Measurements from ENCODE around the gene MTCH2. TPM values are rescaled to one million over a fixed set of nuclear protein-coding genes. Genes with fewer than 3 reads are reported as not detected.

Gene MTCH2
- total RNA-seq, 1 experiment from 2014 or later = 176 TPM

DNA sequence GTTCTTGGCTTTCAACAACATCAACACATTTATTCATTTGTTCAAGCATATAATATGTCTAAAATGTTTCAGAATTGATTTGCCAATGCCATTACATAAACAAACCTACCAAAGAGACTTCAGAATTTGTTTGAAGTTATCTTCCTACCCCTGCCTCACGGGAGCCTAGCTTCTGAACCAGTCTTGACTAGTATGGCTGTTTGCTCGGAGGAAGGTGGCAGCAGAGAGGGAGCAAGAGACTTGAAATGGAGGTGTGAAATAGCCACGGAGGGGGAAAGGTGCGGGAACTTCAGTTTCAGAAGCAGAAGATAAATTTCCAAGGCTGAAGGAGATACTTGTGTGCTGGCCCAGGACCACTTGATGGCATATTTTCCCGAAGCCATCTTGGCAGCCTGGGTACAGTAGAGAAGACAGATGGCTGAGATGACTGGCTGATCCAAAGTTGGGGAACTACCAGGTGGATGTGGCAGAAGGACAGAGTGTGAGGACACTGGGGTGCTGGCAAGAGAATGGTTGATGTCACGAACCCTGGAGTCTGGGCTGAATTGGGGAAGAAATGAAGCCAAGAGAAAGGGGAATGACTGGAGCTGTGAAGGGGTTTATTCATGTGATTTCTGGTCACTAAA, 14.0 kb upstream of the MTCH2 start:
- no peaks in the 10 kb centered on the region for H3K79me2 ChIP-seq (ENCODE audit: insufficient read depth, low read length)
- Mint-ChIP-seq H3K4me3 (no peak overlapping the region), H3K4me1 (peaks cover under 1 to 5% of the 10 kb centered on the region in 2 experiments; a peak in 1 of 4 replicates), H3K36me3 (ENCODE audit: insufficient read depth in 1 of 3, low read depth in 3 of 3) (peaks cover 0 to 15% (median 8%) of the 10 kb centered on the region in 3 experiments; a peak in 4 of 7 replicates), H3K9me3 (peaks cover 12 to 15% of the 10 kb centered on the region in 2 experiments; a peak in 4 of 5 replicates), H3K27me3 (ENCODE audit: low read depth) (peaks cover 2% of the 10 kb centered on the region; the same call in 1 of the 2 replicates), H3K27ac (no peak overlapping the region; a peak in 2 of 7 replicates)
- no peak overlapping the region for H3K18ac ChIP-seq (ENCODE audit: insufficient read length, low read depth, low read length)
- H2BK15ac ChIP-seq (ENCODE audit: low read depth, low read length) = no peak overlapping the region
- no peak overlapping the region for H4K5ac ChIP-seq (ENCODE audit: insufficient read length, low read depth, low read length)
- no peak overlapping the region for H2BK5ac ChIP-seq (ENCODE audit: insufficient read length, low read length)
- H4K91ac ChIP-seq (ENCODE audit: insufficient read length, low read depth, low read length) = no peak overlapping the region
- H3K79me1 ChIP-seq (ENCODE audit: insufficient read depth, low read depth, low read length, poor library complexity, severe bottlenecking) = no peaks in the 10 kb centered on the region
- no peak overlapping the region for H3K14ac ChIP-seq (ENCODE audit: insufficient read depth, low read length)
- no peak overlapping the region for H3K4me2 ChIP-seq (ENCODE audit: insufficient read depth, insufficient read length, low read length)
- no peak overlapping the region for H3K56ac ChIP-seq (ENCODE audit: insufficient read length, low read depth, low read length)
- peaks cover 6% of the 10 kb centered on the region for H3K9me3 ChIP-seq (ENCODE audit: control insufficient read depth, low read depth, low read length)
- H3K23me2 ChIP-seq (ENCODE audit: insufficient read length, low read depth, low read length, poor library complexity, severe bottlenecking) = no peaks in the 10 kb centered on the region
- H3K27ac ChIP-seq (ENCODE audit: insufficient read length, low read depth, low read length) = no peak overlapping the region
- no CpG with 5 or more reads among the region's 6 CpGs for WGBS (ENCODE audit: extremely low coverage, insufficient read length, low lambda C conversion rate)
- H2BK20ac ChIP-seq (ENCODE audit: low read depth, low read length, poor library complexity, severe bottlenecking) = no peak overlapping the region
- no peaks in the 10 kb centered on the region for H3K4me1 ChIP-seq (ENCODE audit: insufficient read depth, low read length)
- no peaks in the 10 kb centered on the region for H4K20me1 ChIP-seq (ENCODE audit: control insufficient read depth, insufficient read depth, insufficient read length)
- DNase-seq = peak; percentile 33
- no peaks in the 10 kb centered on the region for H3K27me3 ChIP-seq (ENCODE audit: insufficient read depth, low read length)
- peak overlapping the region; percentile 59 for H2AFZ ChIP-seq (ENCODE audit: low read length)
- no peak overlapping the region for H3T11ph ChIP-seq (ENCODE audit: low read length)
- no peak overlapping the region for H3K9ac ChIP-seq (ENCODE audit: extremely low read depth, insufficient read length, low read length)
- no peak overlapping the region for H2AK5ac ChIP-seq (ENCODE audit: insufficient read length, low read length)
- no peak overlapping the region for H2BK120ac ChIP-seq (ENCODE audit: low read depth, low read length, poor library complexity, severe bottlenecking)
- no peak overlapping the region for H4K8ac ChIP-seq (replicated peaks; ENCODE audit: insufficient read length, low read depth, low read length)
- TF ChIP-seq, protein P1, sequence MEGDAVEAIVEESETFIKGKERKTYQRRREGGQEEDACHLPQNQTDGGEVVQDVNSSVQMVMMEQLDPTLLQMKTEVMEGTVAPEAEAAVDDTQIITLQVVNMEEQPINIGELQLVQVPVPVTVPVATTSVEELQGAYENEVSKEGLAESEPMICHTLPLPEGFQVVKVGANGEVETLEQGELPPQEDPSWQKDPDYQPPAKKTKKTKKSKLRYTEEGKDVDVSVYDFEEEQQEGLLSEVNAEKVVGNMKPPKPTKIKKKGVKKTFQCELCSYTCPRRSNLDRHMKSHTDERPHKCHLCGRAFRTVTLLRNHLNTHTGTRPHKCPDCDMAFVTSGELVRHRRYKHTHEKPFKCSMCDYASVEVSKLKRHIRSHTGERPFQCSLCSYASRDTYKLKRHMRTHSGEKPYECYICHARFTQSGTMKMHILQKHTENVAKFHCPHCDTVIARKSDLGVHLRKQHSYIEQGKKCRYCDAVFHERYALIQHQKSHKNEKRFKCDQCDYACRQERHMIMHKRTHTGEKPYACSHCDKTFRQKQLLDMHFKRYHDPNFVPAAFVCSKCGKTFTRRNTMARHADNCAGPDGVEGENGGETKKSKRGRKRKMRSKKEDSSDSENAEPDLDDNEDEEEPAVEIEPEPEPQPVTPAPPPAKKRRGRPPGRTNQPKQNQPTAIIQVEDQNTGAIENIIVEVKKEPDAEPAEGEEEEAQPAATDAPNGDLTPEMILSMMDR (conservative IDR thresholded peaks at IDR 0.05) = peak; percentile 21; the same call in 1 of the 3 replicates
- H2BK12ac ChIP-seq (ENCODE audit: insufficient read length, low read depth, low read length) = no peak overlapping the region
- no peak overlapping the region for H3K23ac ChIP-seq (ENCODE audit: insufficient read length, low read depth, low read length)
- H3K4ac ChIP-seq (ENCODE audit: low read depth, low read length) = no peak overlapping the region
